Fibroblast of lung (primary cell): ENCODE measurements around the gene ASAP3.

Source experiments
- CTCF ChIP-seq, 2 donors: IDR thresholded peaks in 1 of 2; conservative IDR thresholded peaks in 1 of 2; 1 replicate in 1 of 2; 2 replicates in 1 of 2; pipeline ENCODE4 v1.5.1; 2011 to 2012; ENCODE audit warnings: low read length in 2 of 2, control low read depth in 1 of 2, inconsistent platforms in 1 of 2, low read depth in 1 of 2, mild to moderate bottlenecking in 1 of 2
- EZH2 ChIP-seq: IDR thresholded peaks from 2 replicates; pipeline ENCODE4 v1.5.1; 2012; ENCODE audit warnings: low read length, control low read depth, mild to moderate bottlenecking; ENCODE audit errors: missing control alignments

DNA sequence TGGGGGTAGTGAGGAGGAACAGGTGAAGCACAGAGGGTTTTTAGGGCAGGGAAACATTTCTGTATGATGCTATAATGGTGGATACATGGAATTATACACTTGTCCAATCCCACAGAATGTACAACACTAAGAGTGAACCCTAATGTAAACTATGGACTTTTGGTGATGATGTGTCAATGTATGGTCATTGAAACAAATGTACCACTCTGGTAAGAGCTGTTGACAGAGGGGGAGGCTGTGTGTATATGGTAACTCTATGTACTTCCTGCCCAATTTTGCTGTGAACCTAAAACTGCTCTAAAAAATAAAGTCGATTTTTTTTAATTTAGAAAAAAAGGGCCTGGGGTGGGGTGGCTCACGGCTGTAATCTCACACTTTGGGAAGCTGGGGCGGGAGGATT, 22.9 kb downstream of the ASAP3 start:
- TF ChIP-seq CTCF (conservative IDR thresholded peaks at IDR 0.05 in 1 of 2, IDR thresholded peaks at IDR 0.05 in 1 of 2; ENCODE audit: low read depth in 1 of 2, low read length in 2 of 2) (no peak), EZH2 (no peak)
